Measurements from ENCODE around the gene RFX8. TPM values are rescaled to one million over a fixed set of nuclear protein-coding genes. Genes with fewer than 3 reads are reported as not detected.

The RFX8 gene
- polyA plus RNA-seq, 3 donors, result not detected

DNA sequence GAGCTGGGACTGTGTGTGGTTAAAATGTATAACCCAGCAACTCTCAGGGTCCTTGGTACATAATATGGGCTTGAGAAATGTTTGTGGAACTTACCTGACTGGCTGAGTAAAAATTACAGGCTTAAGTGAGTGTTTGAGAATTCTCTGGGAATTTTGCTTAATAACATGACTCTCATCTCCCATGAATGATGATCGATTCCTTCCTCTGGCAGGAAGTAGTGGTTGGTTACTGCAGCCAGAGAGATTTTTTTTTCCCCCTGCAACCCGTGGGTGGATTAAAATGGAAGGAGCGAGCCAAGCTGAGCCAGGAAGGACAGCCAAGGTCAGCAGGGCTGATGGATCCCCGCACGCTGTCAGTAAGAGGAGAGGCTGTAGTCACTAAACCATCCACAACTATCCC, 40.6 kb upstream of the RFX8 start:
- H3K4me1 Mint-ChIP-seq, result peaks cover 28% of the 10 kb centered on the region
- Histone ChIP-seq H4K20me1 (ENCODE audit: insufficient read depth, low read length) (no peaks in the 10 kb centered on the region), H3K4me3 (replicated peaks in 1 of 3; ENCODE audit: low read depth in 2 of 3, low read length in 3 of 3) (no peak overlapping the region), H3K4me1 (ENCODE audit: control insufficient read depth in 1 of 2, insufficient read depth in 2 of 2, low read length in 2 of 2) (peaks cover 22 to 24% of the 10 kb centered on the region in 2 donors), H3K4me2 (replicated peaks; ENCODE audit: extremely low read depth, low read length, poor library complexity, severe bottlenecking) (no peak overlapping the region), H3K79me2 (ENCODE audit: insufficient read depth, low read length) (no peaks in the 10 kb centered on the region), H3K9ac (ENCODE audit: insufficient read depth, low read length, poor library complexity, severe bottlenecking) (no peak overlapping the region), H3K27ac (ENCODE audit: low read depth in 1 of 2, low read length in 2 of 2) (no peak overlapping the region), H3K9me3 (replicated peaks in 1 of 2; ENCODE audit: control insufficient read depth in 1 of 2, insufficient read depth in 1 of 2, low read length in 2 of 2) (peaks cover 0 to 4% of the 10 kb centered on the region in 2 donors), H3K27me3 (ENCODE audit: control insufficient read depth in 2 of 2, insufficient read depth in 2 of 2, low read length in 2 of 2) (no peaks in the 10 kb centered on the region), H2AFZ (ENCODE audit: insufficient read depth, low read depth, low read length, poor library complexity, severe bottlenecking) (no peak overlapping the region), H3K36me3 (replicated peaks in 1 of 2; ENCODE audit: control insufficient read depth in 1 of 2, insufficient read depth in 2 of 2, low read length in 2 of 2) (no peaks in the 10 kb centered on the region)
- 90% methylated on average over 2 of the region's 5 CpGs for WGBS (ENCODE audit: insufficient coverage)
- intact Hi-C loops (cut with micrococcal nuclease), result loop anchor here (5.0 to 10.0 kb wide), 3 partner anchors 43 to 93 kb away; no protein-coding TSS in a partner anchor
- DNase-seq, result no peak
- H3K27me3 Mint-ChIP-seq (ENCODE audit: low read depth in 3 of 3), result peaks cover 2 to 20% (median 7%) of the 10 kb centered on the region in 3 donors
- H3K27ac Mint-ChIP-seq, result no peak overlapping the region
- peaks cover 8 to 18% (median 14%) of the 10 kb centered on the region in 7 donors for H3K9me3 Mint-ChIP-seq
- peak overlapping the region in 1 of 2 donors; percentile 35 for H3K4me3 Mint-ChIP-seq
- no peak for TF ChIP-seq CTCF (IDR thresholded peaks at IDR 0.05)
- H3K36me3 Mint-ChIP-seq, result peaks cover 7 to 8% of the 10 kb centered on the region in 2 donors

GRCh38 chr2:101512993-101513392, 38.1 kb upstream of the RFX8 start:
- no peaks in the 10 kb centered on the region for H3K27me3 ChIP-seq (ENCODE audit: control insufficient read depth in 2 of 2, insufficient read depth in 2 of 2, low read length in 2 of 2)
- no peaks in the 10 kb centered on the region for H3K36me3 ChIP-seq (replicated peaks in 1 of 2; ENCODE audit: control insufficient read depth in 1 of 2, insufficient read depth in 2 of 2, low read length in 2 of 2)
- Mint-ChIP-seq H3K9me3 (peaks cover 8 to 18% (median 14%) of the 10 kb centered on the region in 7 donors), H3K27ac (no peak overlapping the region), H3K4me3 (no peak overlapping the region), H3K27me3 (ENCODE audit: low read depth in 3 of 3) (peaks cover 0 to 20% (median 7%) of the 10 kb centered on the region in 3 donors), H3K36me3 (peaks cover 6 to 7% of the 10 kb centered on the region in 2 donors), H3K4me1 (peaks cover 34% of the 10 kb centered on the region)
- no peak overlapping the region for H3K9ac ChIP-seq (ENCODE audit: insufficient read depth, low read length, poor library complexity, severe bottlenecking)
- TF ChIP-seq CTCF (IDR thresholded peaks at IDR 0.05), result no peak
- H3K9me3 ChIP-seq (replicated peaks in 1 of 2; ENCODE audit: control insufficient read depth in 1 of 2, insufficient read depth in 1 of 2, low read length in 2 of 2), result peaks cover 0 to 4% of the 10 kb centered on the region in 2 donors
- no peaks in the 10 kb centered on the region for H3K79me2 ChIP-seq (ENCODE audit: insufficient read depth, low read length)
- peaks cover 31 to 33% of the 10 kb centered on the region in 2 donors for H3K4me1 ChIP-seq (ENCODE audit: control insufficient read depth in 1 of 2, insufficient read depth in 2 of 2, low read length in 2 of 2)
- no peak overlapping the region for H2AFZ ChIP-seq (ENCODE audit: insufficient read depth, low read depth, low read length, poor library complexity, severe bottlenecking)
- intact Hi-C loops (cut with micrococcal nuclease), result loop anchor here in 1 of 2 donors (10.0 kb wide), 1 partner anchor 48 kb away; no protein-coding TSS in a partner anchor
- H3K27ac ChIP-seq (ENCODE audit: low read depth in 1 of 2, low read length in 2 of 2), result no peak overlapping the region
- DNase-seq, result no peak
- no peak overlapping the region for H3K4me2 ChIP-seq (replicated peaks; ENCODE audit: extremely low read depth, low read length, poor library complexity, severe bottlenecking)
- H4K20me1 ChIP-seq (ENCODE audit: insufficient read depth, low read length), result no peaks in the 10 kb centered on the region
- WGBS (ENCODE audit: insufficient coverage), result 100% methylated on average over 2 of the region's 3 CpGs
- H3K4me3 ChIP-seq (replicated peaks in 1 of 3; ENCODE audit: low read depth in 2 of 3, low read length in 3 of 3), result no peak overlapping the region
